Activated CD8-positive, alpha-beta memory T cell treated with anti-CD3 and anti-CD28 coated beads for 36 hours (primary cell): ENCODE data around the gene COBLL1. TPM values are rescaled to one million over a fixed set of nuclear protein-coding genes. Genes with fewer than 3 reads are reported as not detected.

Experiments
- CTCF ChIA-PET: fragments of 350-600 bp; sonication (Branson Sonifier 250); formaldehyde crosslinking; loops from one replicate; lab custom pipeline; 2021; ENCODE audit warnings: antibody characterized with exemption; lab: Charles Lee
- POLR2A ChIA-PET: fragments of 350-600 bp; sonication (Branson Sonifier 250); formaldehyde crosslinking; loops from one replicate; lab custom pipeline; 2021; ENCODE audit warnings: antibody characterized with exemption; lab: Charles Lee
- total RNA-seq, 2 experiments: library from RNA; stranded (reverse); gene quantifications; one replicate each; pipeline ENCODE4 v1.2.3, GENCODE V29; 2021

The COBLL1 gene
- total RNA-seq, 2 experiments from 2014 or later, result not detected

DNA sequence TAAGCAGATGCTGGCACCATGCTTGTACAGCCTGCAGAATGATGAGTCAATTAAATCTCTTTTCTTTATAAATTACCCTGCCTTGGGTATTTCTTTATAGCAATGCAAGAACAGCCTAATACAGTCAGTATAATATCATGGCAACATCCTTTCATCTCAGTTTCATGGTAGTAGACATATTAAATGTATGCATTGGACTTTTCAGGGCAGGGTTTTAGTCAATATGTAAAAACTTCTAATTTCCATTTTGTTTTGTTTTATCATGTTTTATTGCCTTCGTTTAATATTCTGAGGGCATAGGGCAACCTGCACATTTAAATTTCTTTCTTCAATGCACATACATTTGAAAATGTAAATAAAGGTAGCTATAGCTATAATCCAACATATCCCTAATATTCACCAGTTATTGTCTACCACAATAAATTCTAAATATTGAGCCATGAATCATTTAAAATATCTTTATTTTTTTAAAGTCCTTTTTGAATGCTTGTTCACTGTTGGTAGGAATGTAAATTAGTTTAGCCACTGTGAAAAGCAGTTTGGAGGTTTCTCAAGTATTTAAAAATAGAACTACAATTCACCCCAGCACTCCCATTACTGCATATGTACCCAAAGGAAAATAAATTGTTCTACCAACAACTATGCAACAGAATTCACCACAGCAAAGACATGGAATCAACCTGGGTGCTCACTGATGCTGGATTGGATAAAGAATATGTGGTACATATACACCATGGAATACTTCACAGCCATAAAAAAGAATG is 178.6 kb downstream of the COBLL1 start:
- POLR2A ChIA-PET, result no interaction called here
- CTCF ChIA-PET, result no interaction called here

DNA sequence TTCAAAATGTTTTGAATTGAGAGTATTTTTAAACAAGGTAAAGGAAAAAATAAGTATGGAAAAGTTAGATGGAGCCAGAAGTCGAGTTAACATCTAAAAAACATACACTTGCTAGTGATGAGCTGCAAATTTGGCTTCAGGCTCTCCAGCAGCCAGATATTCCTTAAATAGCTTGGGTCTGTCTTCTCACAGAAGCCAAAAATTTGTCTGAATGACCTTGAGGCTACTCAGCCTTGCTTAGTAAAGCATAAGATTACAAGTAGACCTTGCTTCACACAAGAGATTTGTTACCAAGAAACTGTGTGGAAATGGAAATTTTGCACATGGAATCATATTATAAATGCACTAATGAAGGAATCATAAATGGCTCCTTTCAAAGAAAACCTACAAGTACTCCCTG is 179.6 kb downstream of the COBLL1 start:
- ChIA-PET POLR2A (no interaction called here), CTCF (no interaction called here)

DNA sequence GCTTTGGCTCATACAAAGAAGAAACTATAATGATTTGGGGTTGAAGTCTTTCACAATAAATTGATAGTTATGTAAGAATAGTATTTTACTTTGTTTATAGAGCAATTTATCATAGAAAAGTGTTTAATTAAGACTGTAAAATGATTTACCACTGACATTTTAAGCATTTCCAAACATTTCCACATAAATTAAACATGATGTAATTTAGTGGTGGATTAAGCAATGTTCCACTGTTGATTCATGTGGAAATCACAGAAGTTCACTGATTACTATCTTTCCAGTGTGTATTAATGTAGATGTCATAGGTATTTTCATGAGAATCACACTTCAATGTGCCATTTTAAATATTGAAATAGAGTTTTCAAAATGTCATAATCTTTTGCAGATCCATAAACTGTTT is 180.3 kb downstream of the COBLL1 start:
- CTCF ChIA-PET, result no interaction called here
- POLR2A ChIA-PET, result no interaction called here

DNA sequence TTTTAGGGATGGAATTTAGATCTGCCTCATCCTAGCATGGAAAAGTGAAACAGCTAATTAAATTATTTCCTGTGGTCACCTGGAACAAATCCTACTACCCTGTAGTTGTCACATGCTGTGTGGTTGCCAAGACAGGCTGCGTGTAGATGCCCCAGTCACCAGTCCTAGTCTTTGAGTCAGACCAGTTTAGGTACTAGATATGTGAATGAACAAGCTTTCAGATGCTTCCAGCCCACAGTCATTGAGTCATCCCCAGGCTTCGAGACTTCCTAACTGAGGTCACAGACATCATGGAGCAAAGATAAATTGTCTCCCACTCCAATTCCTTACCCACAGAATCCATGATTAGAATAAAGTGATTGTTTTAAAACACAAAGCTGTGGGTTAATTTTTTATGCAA is 184.5 kb downstream of the COBLL1 start:
- POLR2A ChIA-PET, result no interaction called here
- CTCF ChIA-PET, result no interaction called here

DNA sequence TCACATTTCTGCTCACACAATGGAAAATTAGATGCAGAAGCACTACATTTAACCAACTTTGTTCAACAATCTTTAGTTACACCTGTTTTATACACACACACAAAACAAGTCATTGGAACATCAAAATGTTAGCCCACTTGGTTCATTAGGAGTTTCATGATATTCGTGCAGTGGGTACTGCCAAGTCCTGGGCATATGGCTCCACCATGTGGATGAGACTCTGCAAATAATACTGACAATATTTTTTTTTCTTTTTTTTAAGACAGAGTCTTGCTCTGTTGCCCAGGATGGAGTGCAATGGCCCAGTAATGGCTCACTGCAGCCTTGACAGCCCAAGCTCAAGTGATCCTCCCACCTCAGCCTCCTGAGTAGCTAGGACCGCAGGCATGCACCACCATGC is 185.9 kb downstream of the COBLL1 start:
- CTCF ChIA-PET, result no interaction called here

DNA sequence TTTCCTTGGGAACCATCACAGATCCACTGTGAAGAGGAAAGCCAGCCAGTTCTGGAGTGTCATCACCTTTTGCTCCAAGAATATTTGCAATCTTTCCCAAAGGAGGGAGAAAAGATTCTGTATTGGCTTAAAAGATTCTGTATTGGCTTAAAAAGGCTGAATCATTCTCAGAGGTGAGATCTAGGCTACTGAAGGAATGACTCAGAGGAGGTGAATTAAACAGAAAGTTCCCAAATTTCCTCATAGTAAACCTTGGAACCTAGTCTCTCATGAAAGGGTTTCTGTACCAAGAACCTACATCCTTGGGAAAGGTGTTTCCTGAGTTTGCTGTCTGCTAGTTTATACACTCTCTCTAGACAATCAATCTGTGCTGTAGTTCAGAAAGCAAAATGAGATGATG is 186.3 kb downstream of the COBLL1 start:
- ChIA-PET CTCF (no interaction called here), POLR2A (no interaction called here)

More for the DNA sequence above, 185.9 kb downstream of the COBLL1 start:
- POLR2A ChIA-PET, result no interaction called here

DNA sequence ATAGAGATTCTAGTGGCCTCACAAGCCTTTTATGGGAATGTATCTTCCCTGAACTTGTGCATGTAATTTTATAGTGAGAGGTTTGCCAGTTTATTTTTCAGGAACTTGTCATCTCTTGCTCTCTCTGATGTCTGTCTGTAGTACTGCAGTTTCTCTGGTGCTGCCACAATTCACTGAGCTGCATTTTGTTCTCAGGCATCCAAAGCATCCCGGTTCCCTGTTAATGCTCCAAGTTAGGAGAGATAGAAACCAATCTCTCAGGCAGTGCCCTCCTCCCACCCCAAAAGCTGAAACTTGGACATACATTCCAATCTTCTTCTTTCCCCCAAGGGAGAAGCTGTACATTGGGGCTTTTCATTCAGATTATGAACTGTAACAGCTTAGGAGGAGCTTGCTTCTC is 190.3 kb downstream of the COBLL1 start:
- CTCF ChIA-PET, result no interaction called here
- POLR2A ChIA-PET, result no interaction called here

DNA sequence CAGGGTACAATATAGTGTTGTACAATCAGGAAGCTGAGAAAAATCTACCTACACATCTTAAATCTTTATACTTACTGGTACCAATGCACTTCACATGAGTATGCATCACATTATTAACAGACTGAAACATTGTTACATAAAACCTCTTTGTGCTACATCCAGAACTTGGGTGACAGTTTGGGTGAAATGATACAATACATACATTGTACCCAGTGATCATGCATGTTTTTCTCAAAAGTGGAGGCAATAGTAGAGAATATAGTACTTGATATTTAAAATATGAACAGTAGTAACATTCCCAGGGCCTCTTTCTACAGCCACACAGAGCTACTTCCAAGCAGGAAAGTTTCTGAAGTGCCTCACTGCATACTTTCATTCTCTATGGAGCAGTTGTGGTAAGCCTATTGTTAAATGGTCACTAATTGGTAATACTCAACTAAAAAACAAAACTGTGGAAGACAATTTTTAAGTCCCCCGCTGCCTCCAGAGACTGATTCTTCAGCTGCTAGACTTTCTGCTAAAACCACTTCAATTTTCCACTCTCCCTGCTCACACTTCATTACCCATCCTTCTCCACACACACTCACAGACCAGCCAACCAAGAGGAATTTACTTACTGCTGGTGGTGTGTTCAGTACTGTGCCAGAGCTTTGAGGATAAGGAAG is 197.5 kb downstream of the COBLL1 start:
- CTCF ChIA-PET, result no interaction called here

DNA sequence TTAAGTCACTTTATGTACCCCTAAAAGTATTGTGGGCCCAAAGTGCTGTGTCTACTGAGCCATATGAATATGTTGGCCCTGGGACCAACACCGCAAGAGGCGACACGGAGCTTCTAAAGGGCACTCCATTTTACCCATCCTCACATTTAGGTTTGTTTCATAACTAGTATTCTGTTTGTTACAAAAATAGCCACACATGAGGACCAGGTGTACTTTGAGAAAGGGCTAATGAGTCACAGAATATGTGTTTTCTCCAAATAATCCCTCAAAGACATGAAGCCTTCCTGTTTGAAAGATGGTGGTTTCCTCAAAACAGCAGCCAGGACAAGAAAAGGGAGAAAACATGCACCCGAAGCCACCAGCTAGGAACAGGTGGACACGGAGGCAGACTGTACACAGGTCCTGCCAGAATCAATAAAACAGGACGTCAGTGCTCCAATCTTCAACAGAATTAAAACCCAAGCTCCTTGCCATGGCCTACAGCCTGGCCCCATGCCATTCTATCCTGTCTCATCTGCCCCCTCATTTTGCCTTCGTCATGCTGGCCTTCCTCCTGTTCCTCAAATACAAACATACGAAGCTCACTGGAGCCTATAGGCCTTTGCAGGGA is 198.6 kb downstream of the COBLL1 start:
- POLR2A ChIA-PET, result no interaction called here
- CTCF ChIA-PET, result no interaction called here

More for the DNA sequence above, 197.5 kb downstream of the COBLL1 start:
- POLR2A ChIA-PET, result no interaction called here

DNA sequence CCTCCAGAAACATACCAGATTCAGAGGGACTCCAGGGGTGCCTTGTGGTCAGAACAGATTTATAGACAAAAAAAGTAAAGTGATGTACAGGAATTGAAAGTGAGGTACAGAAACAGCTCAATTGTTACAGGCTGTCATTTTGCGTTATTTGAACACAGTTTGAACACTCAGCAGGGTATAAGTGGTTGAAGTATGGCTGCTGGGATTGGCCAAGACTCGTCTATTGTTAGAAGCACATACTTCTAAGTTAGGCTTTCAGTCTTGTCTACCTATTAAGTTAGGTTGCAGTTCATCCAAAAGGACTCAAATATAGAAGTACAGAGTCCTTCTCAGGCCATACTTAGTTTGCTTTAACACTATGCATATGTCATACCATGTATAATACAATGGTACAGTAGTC is 199.4 kb downstream of the COBLL1 start:
- POLR2A ChIA-PET, result no interaction called here
- CTCF ChIA-PET, result no interaction called here

Other genes starting within 250 kb of the COBLL1 start
- not detected for gene GRB14, start 220.3 kb downstream of the COBLL1 start, total RNA-seq
- not detected for gene SLC38A11, start 113.7 kb upstream of the COBLL1 start, total RNA-seq